K562 (cell line): ENCODE data around the gene USP7. TPM values are rescaled to one million over a fixed set of nuclear protein-coding genes. Genes with fewer than 3 reads are reported as not detected.

ENCODE experiments used
- CTCFL ChIP-seq: IDR thresholded peaks from 2 replicates; pipeline ENCODE4 v1.6.1; 2011; ENCODE audit warnings: borderline replicate concordance, low read depth, mild to moderate bottlenecking, moderate library complexity, low read length; ENCODE audit not compliant: insufficient read depth, poor library complexity, severe bottlenecking
- ERF ChIP-seq: fragments of 450-650 bp; formaldehyde crosslinking; IDR thresholded peaks from 2 replicates; pipeline ENCODE4 v1.4.0; 2020; ENCODE audit warnings: mild to moderate bottlenecking, mixed read lengths
- ESRRA ChIP-seq: fragments of 450-650 bp; IDR thresholded peaks from 2 replicates; pipeline ENCODE4 v1.6.1; 2014; ENCODE audit warnings: low read depth, mild to moderate bottlenecking, moderate library complexity, borderline replicate concordance
- FOXK1 ChIP-seq: sonication (generic); formaldehyde crosslinking; IDR thresholded peaks from 2 replicates; pipeline ENCODE4 v1.8.0; 2022; ENCODE audit warnings: missing genetic modification reagents, mild to moderate bottlenecking, borderline replicate concordance
- L3MBTL2 ChIP-seq: fragments of 450-650 bp; IDR thresholded peaks from 2 replicates; pipeline ENCODE4 v1.6.1; 2016; ENCODE audit warnings: mild to moderate bottlenecking, moderate library complexity
- NBN ChIP-seq: fragments of 450-650 bp; IDR thresholded peaks from 2 replicates; pipeline ENCODE4 v1.6.1; 2016; ENCODE audit warnings: low read depth, mild to moderate bottlenecking
- NELFE ChIP-seq: IDR thresholded peaks from 2 replicates; pipeline ENCODE4 v1.6.1; 2011; ENCODE audit warnings: mild to moderate bottlenecking; ENCODE audit not compliant: insufficient read depth, insufficient read length
- NFIC ChIP-seq: fragments of 450-650 bp; IDR thresholded peaks from 2 replicates; pipeline ENCODE4 v1.6.1; 2017; ENCODE audit warnings: mild to moderate bottlenecking, inconsistent platforms
- NR4A1 ChIP-seq, 2 experiments: fragments of 250-450 bp in 1 of 2; fragments of 450-650 bp in 1 of 2; sonication (Bioruptor Pico) in 1 of 2; IDR thresholded peaks; 2 replicates each; pipeline versions ENCODE4 v1.4.0 to v1.6.1; 2016 to 2020; ENCODE audit warnings: mild to moderate bottlenecking in 2 of 2, missing compliant biosample characterization in 1 of 2, missing genetic modification characterization in 1 of 2, moderate library complexity in 1 of 2
- SAFB ChIP-seq: fragments of 200-400 bp; formaldehyde crosslinking; IDR thresholded peaks from 2 replicates; pipeline ENCODE4 v1.6.1; 2017; ENCODE audit warnings: low read depth, low read length, borderline replicate concordance
- SMARCB1 ChIP-seq: IDR thresholded peaks from 2 replicates; pipeline ENCODE4 v1.6.1; 2011; ENCODE audit warnings: improper control_type of control experiment, low read depth; ENCODE audit not compliant: insufficient read length
- TGIF2 ChIP-seq: sonication (generic); formaldehyde crosslinking; IDR thresholded peaks from 2 replicates; pipeline ENCODE4 v1.8.1; 2022; ENCODE audit warnings: mild to moderate bottlenecking, missing genetic modification reagents, moderate library complexity
- ZBTB11 ChIP-seq, 3 experiments: fragments of 200-800 bp in 1 of 3; fragments of 250-450 bp in 1 of 3; fragments of 450-650 bp in 1 of 3; sonication (Bioruptor Pico) in 1 of 3; sonication (Bioruptor generic) in 1 of 3; formaldehyde crosslinking in 1 of 3; IDR thresholded peaks; 2 replicates each; pipeline versions ENCODE4 v1.6.1 to v1.8.0; 2016 to 2022; ENCODE audit warnings: mild to moderate bottlenecking in 2 of 3, missing genetic modification characterization in 2 of 3, missing compliant biosample characterization in 1 of 3, moderate library complexity in 1 of 3
- ZNF212 ChIP-seq: fragments of 450-650 bp; formaldehyde crosslinking; IDR thresholded peaks from 2 replicates; pipeline ENCODE4 v1.4.0; 2020; ENCODE audit warnings: mild to moderate bottlenecking
- ZNF347 ChIP-seq: fragments of 450-650 bp; formaldehyde crosslinking; IDR thresholded peaks from 2 replicates; pipeline ENCODE4 v1.4.0; 2020; ENCODE audit warnings: low read depth, mild to moderate bottlenecking, moderate library complexity
- polyA plus RNA-seq, 8 experiments: library from polyadenylated mRNA; depleted of rRNA in 4 of 8; stranded (reverse) in 5 of 8; unstranded in 3 of 8; fragments of >200 nt; fragmentation: Nextera tagmentation in 2 of 8; fragmentation: Illumina TruSeq in 1 of 8; extraction: Ambion mirVana in 2 of 8; extraction: Trizol in 1 of 8; gene quantifications; 2 replicates each; pipeline versions ENCODE4 v1.2.1 to v1.2.3, GENCODE V29; 2011 to 2014; ENCODE audit warnings: inconsistent platforms in 1 of 8, missing spikeins in 1 of 8
- total RNA-seq, 7 experiments: library from RNA; depleted of rRNA in 6 of 7; stranded (reverse); fragments of >200 nt in 6 of 7; fragmentation: Illumina TruSeq in 2 of 7; extraction: Trizol in 2 of 7; gene quantifications; 2 replicates each; pipeline versions ENCODE4 v1.2.1 to v1.2.3, GENCODE V29; 2011 to 2021; ENCODE audit warnings: low replicate concordance in 1 of 7
- TF ChIP-seq, protein P1 (sequence below): sonication (generic); formaldehyde crosslinking; IDR thresholded peaks from 2 replicates; pipeline ENCODE4 v1.4.0; 2020; ENCODE audit warnings: mild to moderate bottlenecking, missing genetic modification reagents
- TF ChIP-seq, protein P2 (sequence below): sonication (generic); formaldehyde crosslinking; IDR thresholded peaks from 2 replicates; pipeline ENCODE4 v1.8.1; 2023; ENCODE audit warnings: mild to moderate bottlenecking, missing genetic modification reagents

Gene USP7
- total and polyA plus RNA-seq, 9 of the 15 experiments (the other 6 are each of a cell fraction or from before 2014, with no cell fraction given): 17.1 to 145 (median 57.9) TPM

GRCh38 chr16:8868416-8869211, 95.1 kb downstream of the USP7 start, which contains the start of gene CARHSP1 (continued):
- TF ChIP-seq CTCFL: no peak
- TF ChIP-seq L3MBTL2: peak; percentile 87
- no peak for TF ChIP-seq FOXK1 (CRISPR knock-in tag)
- TF ChIP-seq ESRRA: no peak
- TF ChIP-seq NFIC: peak; percentile 90
- TF ChIP-seq NR4A1 (CRISPR knock-in tag; IDR thresholded peaks at IDR 0.05): no peak
- TF ChIP-seq NR4A1 (tag; IDR thresholded peaks at IDR 0.05): no peak
- no peak for TF ChIP-seq SMARCB1
- TF ChIP-seq ZNF212 (CRISPR knock-in tag): no peak
- no peak for TF ChIP-seq ERF
- no peak for TF ChIP-seq NELFE
- TF ChIP-seq TGIF2: no peak
- peak in 1 of 3 experiments; percentile 76; a peak in 2 of 6 replicates for TF ChIP-seq ZBTB11 (CRISPR knock-in tag; IDR thresholded peaks at IDR 0.05)
- no peak for TF ChIP-seq NBN
- TF ChIP-seq SAFB: no peak
- no peak for TF ChIP-seq ZNF347 (CRISPR knock-in tag)
- TF ChIP-seq, protein P1, sequence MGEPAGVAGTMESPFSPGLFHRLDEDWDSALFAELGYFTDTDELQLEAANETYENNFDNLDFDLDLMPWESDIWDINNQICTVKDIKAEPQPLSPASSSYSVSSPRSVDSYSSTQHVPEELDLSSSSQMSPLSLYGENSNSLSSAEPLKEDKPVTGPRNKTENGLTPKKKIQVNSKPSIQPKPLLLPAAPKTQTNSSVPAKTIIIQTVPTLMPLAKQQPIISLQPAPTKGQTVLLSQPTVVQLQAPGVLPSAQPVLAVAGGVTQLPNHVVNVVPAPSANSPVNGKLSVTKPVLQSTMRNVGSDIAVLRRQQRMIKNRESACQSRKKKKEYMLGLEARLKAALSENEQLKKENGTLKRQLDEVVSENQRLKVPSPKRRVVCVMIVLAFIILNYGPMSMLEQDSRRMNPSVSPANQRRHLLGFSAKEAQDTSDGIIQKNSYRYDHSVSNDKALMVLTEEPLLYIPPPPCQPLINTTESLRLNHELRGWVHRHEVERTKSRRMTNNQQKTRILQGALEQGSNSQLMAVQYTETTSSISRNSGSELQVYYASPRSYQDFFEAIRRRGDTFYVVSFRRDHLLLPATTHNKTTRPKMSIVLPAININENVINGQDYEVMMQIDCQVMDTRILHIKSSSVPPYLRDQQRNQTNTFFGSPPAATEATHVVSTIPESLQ (CRISPR knock-in tag): no peak
- TF ChIP-seq, protein P2, sequence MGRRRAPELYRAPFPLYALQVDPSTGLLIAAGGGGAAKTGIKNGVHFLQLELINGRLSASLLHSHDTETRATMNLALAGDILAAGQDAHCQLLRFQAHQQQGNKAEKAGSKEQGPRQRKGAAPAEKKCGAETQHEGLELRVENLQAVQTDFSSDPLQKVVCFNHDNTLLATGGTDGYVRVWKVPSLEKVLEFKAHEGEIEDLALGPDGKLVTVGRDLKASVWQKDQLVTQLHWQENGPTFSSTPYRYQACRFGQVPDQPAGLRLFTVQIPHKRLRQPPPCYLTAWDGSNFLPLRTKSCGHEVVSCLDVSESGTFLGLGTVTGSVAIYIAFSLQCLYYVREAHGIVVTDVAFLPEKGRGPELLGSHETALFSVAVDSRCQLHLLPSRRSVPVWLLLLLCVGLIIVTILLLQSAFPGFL (CRISPR knock-in tag): no peak
